Adipocyte (in vitro differentiated cells): ENCODE measurements around the gene P4HTM.

Experiments used
- DNase-seq: peaks from one replicate; pipeline ENCODE4 v3.0.0-alpha.2; 2015; ENCODE audit warnings: low read depth
- H3K27me3 ChIP-seq: replicated peaks from 2 replicates; pipeline ENCODE4 v1.7.0; 2013; ENCODE audit warnings: mild to moderate bottlenecking, low read length, moderate library complexity; ENCODE audit not compliant: control insufficient read depth, insufficient read depth
- H3K36me3 ChIP-seq: 2 replicates; pipeline ENCODE4 v1.7.0; 2013; ENCODE audit warnings: low read length, mild to moderate bottlenecking, moderate library complexity; ENCODE audit not compliant: control insufficient read depth, insufficient read depth, severe bottlenecking
- H3K4me1 ChIP-seq: 2 replicates; pipeline ENCODE4 v1.7.0; 2013; ENCODE audit warnings: mild to moderate bottlenecking, low read length, moderate library complexity; ENCODE audit not compliant: control insufficient read depth, insufficient read depth
- H3K4me3 ChIP-seq: 2 replicates; pipeline ENCODE4 v1.7.0; 2013; ENCODE audit warnings: mild to moderate bottlenecking, low read length, moderate library complexity
- H3K9ac ChIP-seq: 2 replicates; pipeline ENCODE4 v1.7.0; 2013; ENCODE audit warnings: mild to moderate bottlenecking, low read length, moderate library complexity
- H3K9me3 ChIP-seq: 2 replicates; pipeline ENCODE4 v1.7.0; 2013; ENCODE audit warnings: mild to moderate bottlenecking, low read length, moderate library complexity; ENCODE audit not compliant: control insufficient read depth

The P4HTM gene

GRCh38 chr3:48962939-48963338 lies 27.1 kb upstream of the P4HTM start:
- Histone ChIP-seq H3K9ac (no peak overlapping the region), H3K36me3 (peaks cover 47% of the 10 kb centered on the region), H3K27me3 (no peaks in the 10 kb centered on the region), H3K9me3 (no peaks in the 10 kb centered on the region), H3K4me1 (peaks cover 11% of the 10 kb centered on the region), H3K4me3 (no peak overlapping the region)
- no peak for DNase-seq

- Histone ChIP-seq H3K4me3 (no peak overlapping the region), H3K36me3 (peaks cover 48% of the 10 kb centered on the region), H3K4me1 (peaks cover 11% of the 10 kb centered on the region), H3K27me3 (no peaks in the 10 kb centered on the region), H3K9ac (no peak overlapping the region), H3K9me3 (no peaks in the 10 kb centered on the region)
- DNase-seq = no peak
Observed at GRCh38 chr3:48963591-48963990, 26.4 kb upstream of the P4HTM start.

- Histone ChIP-seq H3K9me3 (no peaks in the 10 kb centered on the region), H3K36me3 (peaks cover 72% of the 10 kb centered on the region), H3K4me3 (no peak overlapping the region), H3K4me1 (peaks cover 2% of the 10 kb centered on the region), H3K9ac (no peak overlapping the region), H3K27me3 (no peaks in the 10 kb centered on the region)
- no peak for DNase-seq
Observed at GRCh38 chr3:48966367-48966766, 23.7 kb upstream of the P4HTM start.

- Histone ChIP-seq H3K4me1 (no peaks in the 10 kb centered on the region), H3K9ac (no peak overlapping the region), H3K27me3 (no peaks in the 10 kb centered on the region), H3K4me3 (no peak overlapping the region), H3K9me3 (no peaks in the 10 kb centered on the region), H3K36me3 (peaks cover 72% of the 10 kb centered on the region)
- DNase-seq = no peak
Observed at GRCh38 chr3:48966876-48967361, 23.1 kb upstream of the P4HTM start.

- no peaks in the 10 kb centered on the region for H3K27me3 ChIP-seq
- peaks cover 87% of the 10 kb centered on the region for H3K36me3 ChIP-seq
- no peaks in the 10 kb centered on the region for H3K4me1 ChIP-seq
- DNase-seq = no peak
- H3K9ac ChIP-seq = no peak overlapping the region
- no peaks in the 10 kb centered on the region for H3K9me3 ChIP-seq
- no peak overlapping the region for H3K4me3 ChIP-seq
Observed at GRCh38 chr3:48970586-48970985, 19.5 kb upstream of the P4HTM start.

- no peaks in the 10 kb centered on the region for H3K9me3 ChIP-seq
- DNase-seq = no peak
- peaks cover 89% of the 10 kb centered on the region for H3K36me3 ChIP-seq
- no peaks in the 10 kb centered on the region for H3K4me1 ChIP-seq
- no peaks in the 10 kb centered on the region for H3K27me3 ChIP-seq
- no peak overlapping the region for H3K4me3 ChIP-seq
- H3K9ac ChIP-seq = no peak overlapping the region
Observed at GRCh38 chr3:48974076-48974864, 15.8 kb upstream of the P4HTM start.

- DNase-seq = no peak
- peaks cover 92% of the 10 kb centered on the region for H3K36me3 ChIP-seq
- H3K27me3 ChIP-seq = no peaks in the 10 kb centered on the region
- no peaks in the 10 kb centered on the region for H3K4me1 ChIP-seq
- H3K4me3 ChIP-seq = no peak overlapping the region
- no peaks in the 10 kb centered on the region for H3K9me3 ChIP-seq
- no peak overlapping the region for H3K9ac ChIP-seq
Observed at GRCh38 chr3:48979451-48979850, 10.6 kb upstream of the P4HTM start.

GRCh38 chr3:48980295-48980694 lies 9.7 kb upstream of the P4HTM start:
- Histone ChIP-seq H3K4me3 (no peak overlapping the region), H3K9ac (no peak overlapping the region), H3K27me3 (no peaks in the 10 kb centered on the region), H3K4me1 (no peaks in the 10 kb centered on the region), H3K9me3 (no peaks in the 10 kb centered on the region), H3K36me3 (peaks cover 92% of the 10 kb centered on the region)
- DNase-seq = no peak

- no peak overlapping the region for H3K9ac ChIP-seq
- no peak overlapping the region for H3K4me3 ChIP-seq
- H3K36me3 ChIP-seq = peaks cover 91% of the 10 kb centered on the region
- no peaks in the 10 kb centered on the region for H3K27me3 ChIP-seq
- DNase-seq = no peak
- no peaks in the 10 kb centered on the region for H3K4me1 ChIP-seq
- no peaks in the 10 kb centered on the region for H3K9me3 ChIP-seq
Observed at GRCh38 chr3:48982016-48982415, 8.0 kb upstream of the P4HTM start.

- no peak overlapping the region for H3K4me3 ChIP-seq
- peaks cover 85% of the 10 kb centered on the region for H3K36me3 ChIP-seq
- H3K9ac ChIP-seq = no peak overlapping the region
- no peaks in the 10 kb centered on the region for H3K27me3 ChIP-seq
- H3K9me3 ChIP-seq = no peaks in the 10 kb centered on the region
- H3K4me1 ChIP-seq = no peaks in the 10 kb centered on the region
- DNase-seq = no peak
Observed at GRCh38 chr3:48982686-48983085, 7.4 kb upstream of the P4HTM start.

- Histone ChIP-seq H3K9ac (no peak overlapping the region), H3K27me3 (no peaks in the 10 kb centered on the region), H3K4me1 (no peaks in the 10 kb centered on the region), H3K4me3 (no peak overlapping the region), H3K9me3 (no peaks in the 10 kb centered on the region), H3K36me3 (peaks cover 81% of the 10 kb centered on the region)
- no peak for DNase-seq
Observed at GRCh38 chr3:48983096-48983495, 6.9 kb upstream of the P4HTM start.

- H3K9me3 ChIP-seq = no peaks in the 10 kb centered on the region
- no peaks in the 10 kb centered on the region for H3K27me3 ChIP-seq
- no peak for DNase-seq
- no peak overlapping the region for H3K9ac ChIP-seq
- H3K36me3 ChIP-seq = peaks cover 71% of the 10 kb centered on the region
- peaks cover 6% of the 10 kb centered on the region for H3K4me1 ChIP-seq
- no peak overlapping the region for H3K4me3 ChIP-seq
Observed at GRCh38 chr3:48984663-48985062, 5.4 kb upstream of the P4HTM start.
